Activated CD4-positive, alpha-beta memory T cell treated with anti-CD3 and anti-CD28 coated beads, Interleukin-2, amount 10 ng/mL, durations not matched to agents 7 days and 5 days (primary cell): ENCODE data around the gene EHD1. TPM values are rescaled to one million over a fixed set of nuclear protein-coding genes. Genes with fewer than 3 reads are reported as not detected.
A peak's percentile ranks its signal among the peaks of the same experiment; 100 is the strongest.

ENCODE experiments used
- CTCF ChIA-PET: fragments of 350-600 bp; sonication (Branson Sonifier 250); formaldehyde crosslinking; loops from one replicate; lab custom pipeline; 2021; ENCODE audit warnings: antibody characterized with exemption, inconsistent platforms; lab: Charles Lee
- POLR2A ChIA-PET: fragments of 350-600 bp; sonication (Branson Sonifier 250); formaldehyde crosslinking; loops from one replicate; lab custom pipeline; 2021; ENCODE audit warnings: antibody characterized with exemption; lab: Charles Lee
- DNase-seq: peaks from one replicate; pipeline ENCODE4 v3.0.0-alpha.2; 2020
- H3K27ac Mint-ChIP-seq: one replicate; pipeline ENCODE4 v1.8.0; 2021; ENCODE audit warnings: mild to moderate bottlenecking, mixed read lengths
- H3K27me3 Mint-ChIP-seq: one replicate; pipeline ENCODE4 v1.8.0; 2021; ENCODE audit warnings: mixed read lengths
- H3K36me3 Mint-ChIP-seq: one replicate; pipeline ENCODE4 v1.8.0; 2021; ENCODE audit warnings: low read depth, mixed read lengths
- H3K4me1 Mint-ChIP-seq: one replicate; pipeline ENCODE4 v1.8.0; 2021; ENCODE audit warnings: mixed read lengths
- H3K4me3 Mint-ChIP-seq: one replicate; pipeline ENCODE4 v1.8.0; 2021; ENCODE audit warnings: mild to moderate bottlenecking, mixed read lengths
- H3K9me3 Mint-ChIP-seq: one replicate; pipeline ENCODE4 v1.8.0; 2021; ENCODE audit warnings: mixed read lengths
- total RNA-seq, 2 experiments: library from RNA; stranded (reverse); gene quantifications; one replicate each; pipeline ENCODE4 v1.2.3, GENCODE V29; 2021

Gene EHD1
- total RNA-seq, 2 experiments from 2014 or later: 138 to 146 TPM

GRCh38 chr11:64843686-64844329 is 34.6 kb downstream of the EHD1 start:
- Mint-ChIP-seq H3K27ac (no peak overlapping the region), H3K9me3 (no peaks in the 10 kb centered on the region), H3K4me1 (peaks cover 27% of the 10 kb centered on the region), H3K36me3 (no peaks in the 10 kb centered on the region), H3K4me3 (peak overlapping the region; percentile 70), H3K27me3 (no peaks in the 10 kb centered on the region)
- DNase-seq: no peak
- CTCF ChIA-PET: interaction anchor here (0.6 to 30.8 kb wide), 19 partner anchors 13 to 229 kb away, joined by 3 to 957 read pairs (median 4); partner anchors contain the start of genes BATF2, EHD1, MEN1 and NAALADL1
- POLR2A ChIA-PET: interaction anchor here (0.7 to 28.1 kb wide), 6 partner anchors 9 to 64 kb away, joined by 3 to 1068 read pairs (median 4); partner anchors contain the start of gene EHD1

GRCh38 chr11:64842851-64843685 is 35.4 kb downstream of the EHD1 start:
- peak overlapping the region; percentile 31 for H3K4me3 Mint-ChIP-seq
- no peak for DNase-seq
- H3K27me3 Mint-ChIP-seq: no peaks in the 10 kb centered on the region
- POLR2A ChIA-PET: interaction anchor here (1.2 to 28.1 kb wide), 3 partner anchors 8 to 64 kb away, joined by 3 to 1068 read pairs (median 5); partner anchors contain the start of gene EHD1
- no peaks in the 10 kb centered on the region for H3K9me3 Mint-ChIP-seq
- H3K36me3 Mint-ChIP-seq: no peaks in the 10 kb centered on the region
- CTCF ChIA-PET: interaction anchor here (1.3 to 30.8 kb wide), 5 partner anchors 12 to 44 kb away, joined by 4 to 957 read pairs (median 6); partner anchors contain the start of genes EHD1 and MEN1
- H3K27ac Mint-ChIP-seq: no peak overlapping the region
- H3K4me1 Mint-ChIP-seq: peaks cover 19% of the 10 kb centered on the region

GRCh38 chr11:64842366-64842759 is 36.1 kb downstream of the EHD1 start:
- ChIA-PET POLR2A (no interaction called here), CTCF (interaction anchor here (30.8 kb wide), 1 partner anchor 44 kb away, joined by 957 read pairs; the partner anchor contains the start of gene EHD1)
- H3K9me3 Mint-ChIP-seq: no peaks in the 10 kb centered on the region
- no peaks in the 10 kb centered on the region for H3K36me3 Mint-ChIP-seq
- no peak for DNase-seq
- no peaks in the 10 kb centered on the region for H3K27me3 Mint-ChIP-seq
- peaks cover 16% of the 10 kb centered on the region for H3K4me1 Mint-ChIP-seq
- no peak overlapping the region for H3K27ac Mint-ChIP-seq
- no peak overlapping the region for H3K4me3 Mint-ChIP-seq

GRCh38 chr11:64841592-64842365 is 36.6 kb downstream of the EHD1 start:
- Mint-ChIP-seq H3K4me1 (peaks cover 16% of the 10 kb centered on the region), H3K4me3 (no peak overlapping the region), H3K36me3 (no peaks in the 10 kb centered on the region), H3K9me3 (no peaks in the 10 kb centered on the region), H3K27ac (no peak overlapping the region), H3K27me3 (no peaks in the 10 kb centered on the region)
- ChIA-PET CTCF (interaction anchor here (30.8 kb wide), 1 partner anchor 45 kb away, joined by 957 read pairs; the partner anchor contains the start of gene EHD1), POLR2A (no interaction called here)
- no peak for DNase-seq

GRCh38 chr11:64839887-64840782 is 38.3 kb downstream of the EHD1 start:
- no peaks in the 10 kb centered on the region for H3K27me3 Mint-ChIP-seq
- no peaks in the 10 kb centered on the region for H3K9me3 Mint-ChIP-seq
- no peak for DNase-seq
- CTCF ChIA-PET: interaction anchor here (0.6 to 30.8 kb wide), 3 partner anchors 46 to 224 kb away, joined by 3 to 957 read pairs (median 4); partner anchors contain the start of gene EHD1
- H3K4me1 Mint-ChIP-seq: peaks cover 15% of the 10 kb centered on the region
- H3K36me3 Mint-ChIP-seq: no peaks in the 10 kb centered on the region
- H3K4me3 Mint-ChIP-seq: no peak overlapping the region
- POLR2A ChIA-PET: interaction anchor here (1.1 kb wide), 1 partner anchor 96 kb away, joined by 3 read pairs; the partner anchor contains the start of gene RASGRP2
- no peak overlapping the region for H3K27ac Mint-ChIP-seq

GRCh38 chr11:64839335-64839734 is 39.1 kb downstream of the EHD1 start:
- Mint-ChIP-seq H3K27ac (no peak overlapping the region), H3K9me3 (no peaks in the 10 kb centered on the region), H3K4me1 (peaks cover 12% of the 10 kb centered on the region), H3K27me3 (no peaks in the 10 kb centered on the region), H3K4me3 (no peak overlapping the region), H3K36me3 (no peaks in the 10 kb centered on the region)
- POLR2A ChIA-PET: no interaction called here
- CTCF ChIA-PET: no interaction called here
- DNase-seq: no peak

- ChIA-PET POLR2A (no interaction called here), CTCF (no interaction called here)
- Mint-ChIP-seq H3K27ac (no peak overlapping the region), H3K4me3 (no peak overlapping the region), H3K9me3 (no peaks in the 10 kb centered on the region), H3K36me3 (no peaks in the 10 kb centered on the region), H3K4me1 (peaks cover 10% of the 10 kb centered on the region), H3K27me3 (no peaks in the 10 kb centered on the region)
- no peak for DNase-seq
Measured at GRCh38 chr11:64838600-64839334, 39.7 kb downstream of the EHD1 start.

- no peak overlapping the region for H3K27ac Mint-ChIP-seq
- H3K4me1 Mint-ChIP-seq: peaks cover 7% of the 10 kb centered on the region
- ChIA-PET CTCF (no interaction called here), POLR2A (interaction anchor here (0.9 to 1.3 kb wide), 2 partner anchors 8 to 15 kb away, joined by 3 read pairs; no protein-coding TSS in a partner anchor)
- no peak for DNase-seq
- no peaks in the 10 kb centered on the region for H3K27me3 Mint-ChIP-seq
- H3K36me3 Mint-ChIP-seq: no peaks in the 10 kb centered on the region
- no peak overlapping the region for H3K4me3 Mint-ChIP-seq
- no peaks in the 10 kb centered on the region for H3K9me3 Mint-ChIP-seq
Measured at GRCh38 chr11:64837887-64838351, 40.5 kb downstream of the EHD1 start.

GRCh38 chr11:64836448-64837072 is 41.9 kb downstream of the EHD1 start:
- POLR2A ChIA-PET: interaction anchor here (1.0 to 1.5 kb wide), 4 partner anchors 16 to 246 kb away, joined by 3 to 4 read pairs (median 3); partner anchors contain the start of genes MEN1 and SF1
- CTCF ChIA-PET: interaction anchor here (0.8 kb wide), 1 partner anchor 12 kb away, joined by 3 read pairs; no protein-coding TSS in a partner anchor
- no peak overlapping the region for H3K27ac Mint-ChIP-seq
- no peaks in the 10 kb centered on the region for H3K36me3 Mint-ChIP-seq
- DNase-seq: no peak
- no peak overlapping the region for H3K4me3 Mint-ChIP-seq
- H3K9me3 Mint-ChIP-seq: no peaks in the 10 kb centered on the region
- H3K4me1 Mint-ChIP-seq: peaks cover 7% of the 10 kb centered on the region
- no peaks in the 10 kb centered on the region for H3K27me3 Mint-ChIP-seq

GRCh38 chr11:64835616-64836447 is 42.6 kb downstream of the EHD1 start:
- Mint-ChIP-seq H3K27me3 (no peaks in the 10 kb centered on the region), H3K36me3 (no peaks in the 10 kb centered on the region), H3K27ac (no peak overlapping the region), H3K4me3 (no peak overlapping the region), H3K4me1 (peaks cover 7% of the 10 kb centered on the region), H3K9me3 (no peaks in the 10 kb centered on the region)
- CTCF ChIA-PET: interaction anchor here (0.8 kb wide), 1 partner anchor 12 kb away, joined by 3 read pairs; no protein-coding TSS in a partner anchor
- POLR2A ChIA-PET: interaction anchor here (1.0 to 1.5 kb wide), 3 partner anchors 25 to 247 kb away, joined by 3 to 4 read pairs (median 3); partner anchors contain the start of genes MEN1 and SF1
- no peak for DNase-seq
